SK-N-SH (cell line): Measurements from ENCODE around the gene WDR64. TPM values are rescaled to one million over a fixed set of nuclear protein-coding genes. Genes with fewer than 3 reads are reported as not detected.

Source experiments
- CTCF ChIA-PET: fragments of 300-600, 350-600 bp; formaldehyde crosslinking; extraction: SDS; loops from one replicate; lab custom pipeline; 2021; lab: Yijun Ruan, JAX
- POLR2A ChIA-PET: fragments of 350-600 bp; sonication (Branson Sonifier 250); formaldehyde crosslinking; extraction: SDS; loops from one replicate; lab custom pipeline; 2020; ENCODE audit warnings: antibody characterized with exemption, inconsistent platforms; lab: Yijun Ruan, JAX
- DNase-seq: peaks from one replicate; pipeline ENCODE4 v3.0.0; 2012
- H2AFZ ChIP-seq: fragments of 200-600 bp; sonication (generic); 2 replicates; pipeline ENCODE4 v1.8.1; 2016; ENCODE audit warnings: antibody characterized with exemption, mild to moderate bottlenecking, low read depth
- H3F3A ChIP-seq: fragments of 200-600 bp; sonication (generic); replicated peaks from 2 replicates; pipeline ENCODE3; 2016; ENCODE audit warnings: antibody characterized with exemption, mild to moderate bottlenecking; ENCODE audit not compliant: insufficient read depth
- H3K27ac ChIP-seq, 2 experiments: fragments of 200-500 bp in 1 of 2; fragments of 200-600 bp in 1 of 2; sonication (Bioruptor generic) in 1 of 2; sonication (generic), shearing (Covaris generic) in 1 of 2; 2 replicates each; pipeline versions ENCODE4 v1.5.1 to v1.6.1; 2014 to 2016; ENCODE audit warnings: low read depth in 2 of 2, inconsistent platforms in 1 of 2, low read length in 1 of 2, mild to moderate bottlenecking in 1 of 2, mixed read lengths in 1 of 2
- H3K27me3 ChIP-seq: fragments of 200-600 bp; sonication (generic), shearing (Covaris generic); 2 replicates; pipeline ENCODE4 v1.6.1; 2016; ENCODE audit warnings: mixed run types; ENCODE audit not compliant: insufficient read depth
- H3K36me3 ChIP-seq, 2 experiments: fragments of 200-500 bp in 1 of 2; fragments of 200-600 bp in 1 of 2; sonication (Bioruptor generic) in 1 of 2; sonication (generic) in 1 of 2; replicated peaks in 1 of 2; 2 replicates each; pipeline versions ENCODE3 to v1.5.1; 2014 to 2016; ENCODE audit warnings: low read length in 1 of 2, mild to moderate bottlenecking in 1 of 2; ENCODE audit not compliant: insufficient read depth in 2 of 2, control insufficient read depth in 1 of 2
- H3K4me1 ChIP-seq, 2 experiments: fragments of 200-500 bp in 1 of 2; fragments of 200-600 bp in 1 of 2; sonication (Bioruptor generic) in 1 of 2; sonication (generic), shearing (Covaris generic) in 1 of 2; 2 replicates each; pipeline versions ENCODE4 v1.5.1 to v1.6.1; 2014 to 2016; ENCODE audit warnings: low read depth in 1 of 2, low read length in 1 of 2, mixed run types in 1 of 2; ENCODE audit not compliant: insufficient read depth in 2 of 2, control insufficient read depth in 1 of 2
- H3K4me2 ChIP-seq: fragments of 200-600 bp; sonication (generic), shearing (Covaris generic); 2 replicates; pipeline ENCODE4 v1.6.1; 2017; ENCODE audit warnings: mixed run types
- H3K4me3 ChIP-seq, 2 experiments: fragments of 200-500 bp in 1 of 2; fragments of 200-600 bp in 1 of 2; sonication (Bioruptor generic) in 1 of 2; sonication (generic), shearing (Covaris generic) in 1 of 2; 2 replicates each; pipeline versions ENCODE4 v1.5.1 to v1.8.1; 2014 to 2016; ENCODE audit warnings: low read depth in 2 of 2, inconsistent platforms in 1 of 2, low read length in 1 of 2, mild to moderate bottlenecking in 1 of 2, mixed read lengths in 1 of 2, moderate library complexity in 1 of 2
- H3K79me2 ChIP-seq: fragments of 200-600 bp; sonication (generic); 2 replicates; pipeline ENCODE4 v1.8.1; 2017; ENCODE audit warnings: mild to moderate bottlenecking; ENCODE audit not compliant: insufficient read depth
- H3K9ac ChIP-seq: fragments of 200-600 bp; sonication (generic); 2 replicates; pipeline ENCODE4 v1.6.1; 2017; ENCODE audit warnings: mixed run types
- H3K9me2 ChIP-seq: fragments of 200-600 bp; sonication (generic); 2 replicates; pipeline ENCODE4 v1.6.1; 2017; ENCODE audit warnings: mixed run types
- H3K9me3 ChIP-seq: fragments of 200-600 bp; sonication (generic); 2 replicates; pipeline ENCODE4 v1.6.1; 2017; ENCODE audit warnings: mixed run types, mild to moderate bottlenecking, moderate library complexity
- H4K20me1 ChIP-seq: fragments of 200-600 bp; sonication (generic); 2 replicates; pipeline ENCODE4 v1.6.1; 2017; ENCODE audit warnings: mild to moderate bottlenecking, mixed run types; ENCODE audit not compliant: insufficient read depth
- CHD2 ChIP-seq: fragments of 150-350 bp; IDR thresholded peaks from 2 replicates; pipeline ENCODE4 v1.6.1; 2018; ENCODE audit warnings: low read length; ENCODE audit not compliant: partially characterized antibody
- ELF1 ChIP-seq: IDR thresholded peaks from 2 replicates; pipeline ENCODE4 v1.4.0; 2012
- EP300 ChIP-seq, 2 experiments: IDR thresholded peaks; 2 replicates each; pipeline versions ENCODE4 v1.4.0 to v1.6.1; 2012; ENCODE audit warnings: borderline replicate concordance in 1 of 2, low read depth in 1 of 2, low read length in 1 of 2
- EZH2phosphoT487 ChIP-seq: fragments of 200-600 bp; sonication (generic); IDR thresholded peaks from 2 replicates; pipeline ENCODE4 v1.6.1; 2017; ENCODE audit warnings: low read depth, mixed run types, mild to moderate bottlenecking, antibody characterized with exemption, moderate library complexity, borderline replicate concordance
- FOSL2 ChIP-seq: IDR thresholded peaks from 2 replicates; pipeline ENCODE4 v1.4.0; 2012; ENCODE audit warnings: low read depth, mild to moderate bottlenecking, moderate library complexity, borderline replicate concordance
- FOXJ3 ChIP-seq: sonication (generic); formaldehyde crosslinking; IDR thresholded peaks from 2 replicates; pipeline ENCODE4 v1.5.1; 2020; ENCODE audit warnings: mild to moderate bottlenecking, missing genetic modification reagents
- FOXM1 ChIP-seq: IDR thresholded peaks from 2 replicates; pipeline ENCODE4 v1.4.0; 2012; ENCODE audit warnings: low read depth, mild to moderate bottlenecking
- GABPA ChIP-seq: IDR thresholded peaks from 2 replicates; pipeline ENCODE4 v1.4.0; 2012; ENCODE audit warnings: low read depth, mild to moderate bottlenecking
- GATA2 ChIP-seq: sonication (generic); formaldehyde crosslinking; IDR thresholded peaks from 2 replicates; pipeline ENCODE4 v1.5.0; 2020; ENCODE audit warnings: mild to moderate bottlenecking, missing genetic modification reagents
- MEF2A ChIP-seq: IDR thresholded peaks from 2 replicates; pipeline ENCODE4 v1.4.0; 2012; ENCODE audit warnings: low read depth, borderline replicate concordance
- MXI1 ChIP-seq: IDR thresholded peaks from 2 replicates; pipeline ENCODE4 v1.6.1; 2012; ENCODE audit warnings: mild to moderate bottlenecking, low read depth, low read length, improper control_type of control experiment
- RAD21 ChIP-seq: IDR thresholded peaks from 2 replicates; pipeline ENCODE4 v1.6.1; 2012; ENCODE audit warnings: mild to moderate bottlenecking, low read length
- RFX5 ChIP-seq: IDR thresholded peaks from 2 replicates; pipeline ENCODE4 v1.6.1; 2012; ENCODE audit warnings: mild to moderate bottlenecking, improper control_type of control experiment, low read length
- RXRA ChIP-seq: IDR thresholded peaks from 2 replicates; pipeline ENCODE4 v1.4.0; 2012; ENCODE audit warnings: low read depth, mild to moderate bottlenecking, borderline replicate concordance
- TCF12 ChIP-seq: IDR thresholded peaks from 2 replicates; pipeline ENCODE4 v1.4.0; 2012
- TEAD4 ChIP-seq: IDR thresholded peaks from 2 replicates; pipeline ENCODE4 v1.4.0; 2012; ENCODE audit warnings: mild to moderate bottlenecking, borderline replicate concordance; ENCODE audit not compliant: insufficient read depth
- YY1 ChIP-seq: IDR thresholded peaks from 2 replicates; pipeline ENCODE4 v1.4.0; 2012; ENCODE audit warnings: low read depth, mild to moderate bottlenecking
- WGBS: methylation state at CpG from one replicate; pipeline ENCODE4 v1.1.6; 2017; ENCODE audit warnings: low lambda C conversion rate; 5-methylcytosine and 5-hydroxymethylcytosine counted together
- polyA plus RNA-seq, 3 experiments: library from polyadenylated mRNA; depleted of rRNA; stranded (reverse); fragments of >200 nt; gene quantifications; 2 replicates each; pipeline ENCODE4 v1.2.3, GENCODE V29; 2012
- TF ChIP-seq, protein P1 (sequence below): fragments of 150-350 bp; IDR thresholded peaks from 2 replicates; pipeline ENCODE4 v1.6.1; 2017; ENCODE audit warnings: antibody characterized with exemption, low read length, low read depth, borderline replicate concordance
- TF ChIP-seq, protein P2 (sequence below): IDR thresholded peaks from 2 replicates; pipeline ENCODE4 v1.4.0; 2012; ENCODE audit warnings: low read depth, borderline replicate concordance
- TF ChIP-seq, protein P3 (sequence below): IDR thresholded peaks from 2 replicates; pipeline ENCODE4 v1.4.0; 2012; ENCODE audit warnings: low read depth
- TF ChIP-seq, protein P4 (sequence below): IDR thresholded peaks from 2 replicates; pipeline ENCODE4; 2012
- TF ChIP-seq, protein P5 (sequence below): IDR thresholded peaks from 2 replicates; pipeline ENCODE4 v1.6.1; 2012; ENCODE audit warnings: mild to moderate bottlenecking, low read depth, low read length, moderate library complexity

Gene WDR64
- polyA plus RNA-seq, 1 of the 3 experiments (the other 2 are of a cell fraction): not detected

DNA sequence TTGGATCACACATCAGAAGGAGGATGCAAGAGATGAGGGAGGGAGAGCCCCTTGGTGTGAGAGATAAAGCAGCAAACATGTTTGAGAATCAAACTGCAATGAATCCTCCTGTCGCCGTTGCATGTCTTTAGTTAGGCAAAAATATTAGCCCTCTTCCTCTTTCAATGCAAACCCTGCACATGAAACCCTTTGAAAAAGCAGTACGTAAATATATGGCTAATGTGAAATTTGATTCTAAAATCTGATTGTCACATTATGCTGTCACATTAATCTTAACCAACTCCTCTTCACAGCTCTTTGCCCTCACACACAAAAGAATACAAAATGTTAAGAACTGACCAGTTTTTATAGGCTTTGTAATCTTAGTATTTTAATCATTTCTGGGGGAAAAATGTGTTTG, 63.4 kb downstream of the WDR64 start:
- Histone ChIP-seq H3K4me1 (no peaks in the 10 kb centered on the region; a peak in 1 of 4 replicates), H3K27me3 (no peaks in the 10 kb centered on the region), H3K9me2 (no peaks in the 10 kb centered on the region), H3K79me2 (no peaks in the 10 kb centered on the region), H2AFZ (no peak overlapping the region), H3K27ac (no peak overlapping the region), H3K4me2 (no peak overlapping the region), H3K9ac (no peak overlapping the region), H3K36me3 (no peaks in the 10 kb centered on the region), H3F3A (no peaks in the 10 kb centered on the region), H3K9me3 (no peaks in the 10 kb centered on the region), H3K4me3 (no peak overlapping the region), H4K20me1 (no peaks in the 10 kb centered on the region)
- ChIA-PET POLR2A (no interaction called here), CTCF (no interaction called here)
- TF ChIP-seq RAD21 (no peak), ELF1 (no peak), MEF2A (no peak), TEAD4 (no peak), RXRA (no peak), RFX5 (no peak), GATA2 (CRISPR knock-in tag) (no peak), CHD2 (no peak), MXI1 (no peak), FOXM1 (no peak), FOXJ3 (no peak), GABPA (no peak)
- TF ChIP-seq, protein P1, sequence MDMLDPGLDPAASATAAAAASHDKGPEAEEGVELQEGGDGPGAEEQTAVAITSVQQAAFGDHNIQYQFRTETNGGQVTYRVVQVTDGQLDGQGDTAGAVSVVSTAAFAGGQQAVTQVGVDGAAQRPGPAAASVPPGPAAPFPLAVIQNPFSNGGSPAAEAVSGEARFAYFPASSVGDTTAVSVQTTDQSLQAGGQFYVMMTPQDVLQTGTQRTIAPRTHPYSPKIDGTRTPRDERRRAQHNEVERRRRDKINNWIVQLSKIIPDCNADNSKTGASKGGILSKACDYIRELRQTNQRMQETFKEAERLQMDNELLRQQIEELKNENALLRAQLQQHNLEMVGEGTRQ: no peak
- 85% methylated on average over 3 of the region's 3 CpGs for WGBS
- DNase-seq: no peak

DNA sequence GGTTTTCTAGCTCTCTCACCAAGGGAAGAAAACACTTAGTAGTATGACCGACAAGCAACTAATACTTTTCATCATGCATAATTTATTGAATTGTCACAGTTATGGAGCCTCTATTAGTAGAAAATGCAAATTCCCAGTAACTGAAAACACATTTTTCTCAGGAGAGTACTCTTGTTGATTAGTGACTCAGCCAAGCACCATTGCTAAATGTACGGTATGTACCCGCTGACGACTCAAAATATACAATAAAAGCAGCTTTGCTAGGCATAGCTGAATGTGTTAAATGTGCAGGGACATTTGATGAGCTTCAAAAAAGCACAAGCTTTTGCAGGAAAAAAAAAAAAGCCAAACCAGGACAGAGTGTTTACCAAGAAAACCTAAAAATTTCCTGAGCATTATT, 63.9 kb downstream of the WDR64 start:
- Histone ChIP-seq H3K9ac (no peak overlapping the region), H3K4me2 (no peak overlapping the region), H3K4me1 (no peaks in the 10 kb centered on the region; a peak in 1 of 4 replicates), H2AFZ (no peak overlapping the region), H3K27me3 (no peaks in the 10 kb centered on the region), H4K20me1 (no peaks in the 10 kb centered on the region), H3K79me2 (no peaks in the 10 kb centered on the region), H3K27ac (no peak overlapping the region), H3K36me3 (no peaks in the 10 kb centered on the region), H3K9me3 (no peaks in the 10 kb centered on the region), H3K9me2 (no peaks in the 10 kb centered on the region), H3F3A (no peaks in the 10 kb centered on the region), H3K4me3 (no peak overlapping the region)
- ChIA-PET POLR2A (no interaction called here), CTCF (no interaction called here)
- 81% methylated on average over 4 of the region's 4 CpGs for WGBS
- no peak for DNase-seq
- TF ChIP-seq, protein P1: no peak
- TF ChIP-seq GABPA: no peak
- no peak for TF ChIP-seq TCF12
- TF ChIP-seq, protein P2, sequence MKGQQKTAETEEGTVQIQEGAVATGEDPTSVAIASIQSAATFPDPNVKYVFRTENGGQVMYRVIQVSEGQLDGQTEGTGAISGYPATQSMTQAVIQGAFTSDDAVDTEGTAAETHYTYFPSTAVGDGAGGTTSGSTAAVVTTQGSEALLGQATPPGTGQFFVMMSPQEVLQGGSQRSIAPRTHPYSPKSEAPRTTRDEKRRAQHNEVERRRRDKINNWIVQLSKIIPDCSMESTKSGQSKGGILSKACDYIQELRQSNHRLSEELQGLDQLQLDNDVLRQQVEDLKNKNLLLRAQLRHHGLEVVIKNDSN: no peak
- TF ChIP-seq EZH2phosphoT487: no peak
- TF ChIP-seq, protein P3, sequence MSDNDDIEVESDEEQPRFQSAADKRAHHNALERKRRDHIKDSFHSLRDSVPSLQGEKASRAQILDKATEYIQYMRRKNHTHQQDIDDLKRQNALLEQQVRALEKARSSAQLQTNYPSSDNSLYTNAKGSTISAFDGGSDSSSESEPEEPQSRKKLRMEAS: no peak
- TF ChIP-seq EP300 (IDR thresholded peaks at IDR 0.05; ENCODE audit: borderline replicate concordance in 1 of 2, low read depth in 1 of 2, low read length in 1 of 2): no peak
- no peak for TF ChIP-seq MEF2A
- TF ChIP-seq FOSL2: no peak
- TF ChIP-seq FOXM1: no peak
- no peak for TF ChIP-seq YY1
- TF ChIP-seq, protein P4, sequence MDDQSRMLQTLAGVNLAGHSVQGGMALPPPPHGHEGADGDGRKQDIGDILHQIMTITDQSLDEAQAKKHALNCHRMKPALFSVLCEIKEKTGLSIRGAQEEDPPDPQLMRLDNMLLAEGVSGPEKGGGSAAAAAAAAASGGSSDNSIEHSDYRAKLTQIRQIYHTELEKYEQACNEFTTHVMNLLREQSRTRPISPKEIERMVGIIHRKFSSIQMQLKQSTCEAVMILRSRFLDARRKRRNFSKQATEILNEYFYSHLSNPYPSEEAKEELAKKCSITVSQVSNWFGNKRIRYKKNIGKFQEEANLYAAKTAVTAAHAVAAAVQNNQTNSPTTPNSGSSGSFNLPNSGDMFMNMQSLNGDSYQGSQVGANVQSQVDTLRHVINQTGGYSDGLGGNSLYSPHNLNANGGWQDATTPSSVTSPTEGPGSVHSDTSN: no peak
- TF ChIP-seq FOXJ3: no peak
- TF ChIP-seq, protein P5, sequence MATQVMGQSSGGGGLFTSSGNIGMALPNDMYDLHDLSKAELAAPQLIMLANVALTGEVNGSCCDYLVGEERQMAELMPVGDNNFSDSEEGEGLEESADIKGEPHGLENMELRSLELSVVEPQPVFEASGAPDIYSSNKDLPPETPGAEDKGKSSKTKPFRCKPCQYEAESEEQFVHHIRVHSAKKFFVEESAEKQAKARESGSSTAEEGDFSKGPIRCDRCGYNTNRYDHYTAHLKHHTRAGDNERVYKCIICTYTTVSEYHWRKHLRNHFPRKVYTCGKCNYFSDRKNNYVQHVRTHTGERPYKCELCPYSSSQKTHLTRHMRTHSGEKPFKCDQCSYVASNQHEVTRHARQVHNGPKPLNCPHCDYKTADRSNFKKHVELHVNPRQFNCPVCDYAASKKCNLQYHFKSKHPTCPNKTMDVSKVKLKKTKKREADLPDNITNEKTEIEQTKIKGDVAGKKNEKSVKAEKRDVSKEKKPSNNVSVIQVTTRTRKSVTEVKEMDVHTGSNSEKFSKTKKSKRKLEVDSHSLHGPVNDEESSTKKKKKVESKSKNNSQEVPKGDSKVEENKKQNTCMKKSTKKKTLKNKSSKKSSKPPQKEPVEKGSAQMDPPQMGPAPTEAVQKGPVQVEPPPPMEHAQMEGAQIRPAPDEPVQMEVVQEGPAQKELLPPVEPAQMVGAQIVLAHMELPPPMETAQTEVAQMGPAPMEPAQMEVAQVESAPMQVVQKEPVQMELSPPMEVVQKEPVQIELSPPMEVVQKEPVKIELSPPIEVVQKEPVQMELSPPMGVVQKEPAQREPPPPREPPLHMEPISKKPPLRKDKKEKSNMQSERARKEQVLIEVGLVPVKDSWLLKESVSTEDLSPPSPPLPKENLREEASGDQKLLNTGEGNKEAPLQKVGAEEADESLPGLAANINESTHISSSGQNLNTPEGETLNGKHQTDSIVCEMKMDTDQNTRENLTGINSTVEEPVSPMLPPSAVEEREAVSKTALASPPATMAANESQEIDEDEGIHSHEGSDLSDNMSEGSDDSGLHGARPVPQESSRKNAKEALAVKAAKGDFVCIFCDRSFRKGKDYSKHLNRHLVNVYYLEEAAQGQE: no peak
